A549 (cell line): ENCODE measurements around the gene STRADA.

Experiments
- CBX2 ChIP-seq: fragments of 200-600 bp; sonication (generic); IDR thresholded peaks from 2 replicates; pipeline ENCODE4 v1.6.1; 2016; ENCODE audit warnings: low read depth, mild to moderate bottlenecking, borderline replicate concordance
- EP300 ChIP-seq, 2 experiments: fragments of >200 bp; sonication (Bioruptor Twin); formaldehyde crosslinking; IDR thresholded peaks; 2 replicates in 1 of 2; 3 replicates in 1 of 2; pipeline ENCODE4 v1.6.1; 2016 to 2017
- HDAC2 ChIP-seq: fragments of 200-600 bp; sonication (generic); IDR thresholded peaks from 2 replicates; pipeline ENCODE4 v1.6.1; 2016
- KDM1A ChIP-seq: fragments of 200-600 bp; sonication (generic); IDR thresholded peaks from 2 replicates; pipeline ENCODE4 v1.6.1; 2016; ENCODE audit warnings: low read depth, mild to moderate bottlenecking
- NR3C1 ChIP-seq: fragments of >200 bp; sonication (Bioruptor Twin); formaldehyde crosslinking; IDR thresholded peaks from 3 replicates; pipeline ENCODE4 v1.6.1; 2017
- POLR2A ChIP-seq: IDR thresholded peaks from 2 replicates; pipeline ENCODE4 v1.6.1; 2012; ENCODE audit warnings: mild to moderate bottlenecking, low read length
- SREBF2 ChIP-seq: fragments of 450-650 bp; IDR thresholded peaks from 2 replicates; pipeline ENCODE4 v1.6.1; 2014; ENCODE audit warnings: mild to moderate bottlenecking, moderate library complexity
- TF ChIP-seq, protein P1 (sequence below): fragments of >200 bp; sonication (Bioruptor Twin); formaldehyde crosslinking; IDR thresholded peaks from 3 replicates; pipeline ENCODE4 v1.5.1; 2016
- TF ChIP-seq, protein P2 (sequence below): IDR thresholded peaks from 2 replicates; pipeline ENCODE4 v1.6.1; 2012; ENCODE audit warnings: low read depth, borderline replicate concordance
- TF ChIP-seq, protein P3 (sequence below): IDR thresholded peaks from 2 replicates; pipeline ENCODE4 v1.6.1; 2012

GRCh38 chr17:63701868-63702720, 39.5 kb downstream of the STRADA start:
- TF ChIP-seq POLR2A (no peak), CBX2 (no peak), HDAC2 (no peak), EP300 (IDR thresholded peaks at IDR 0.05) (no peak), SREBF2 (no peak), NR3C1 (no peak), KDM1A (no peak)
- TF ChIP-seq, protein P1, sequence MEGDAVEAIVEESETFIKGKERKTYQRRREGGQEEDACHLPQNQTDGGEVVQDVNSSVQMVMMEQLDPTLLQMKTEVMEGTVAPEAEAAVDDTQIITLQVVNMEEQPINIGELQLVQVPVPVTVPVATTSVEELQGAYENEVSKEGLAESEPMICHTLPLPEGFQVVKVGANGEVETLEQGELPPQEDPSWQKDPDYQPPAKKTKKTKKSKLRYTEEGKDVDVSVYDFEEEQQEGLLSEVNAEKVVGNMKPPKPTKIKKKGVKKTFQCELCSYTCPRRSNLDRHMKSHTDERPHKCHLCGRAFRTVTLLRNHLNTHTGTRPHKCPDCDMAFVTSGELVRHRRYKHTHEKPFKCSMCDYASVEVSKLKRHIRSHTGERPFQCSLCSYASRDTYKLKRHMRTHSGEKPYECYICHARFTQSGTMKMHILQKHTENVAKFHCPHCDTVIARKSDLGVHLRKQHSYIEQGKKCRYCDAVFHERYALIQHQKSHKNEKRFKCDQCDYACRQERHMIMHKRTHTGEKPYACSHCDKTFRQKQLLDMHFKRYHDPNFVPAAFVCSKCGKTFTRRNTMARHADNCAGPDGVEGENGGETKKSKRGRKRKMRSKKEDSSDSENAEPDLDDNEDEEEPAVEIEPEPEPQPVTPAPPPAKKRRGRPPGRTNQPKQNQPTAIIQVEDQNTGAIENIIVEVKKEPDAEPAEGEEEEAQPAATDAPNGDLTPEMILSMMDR: no peak
- TF ChIP-seq, protein P2, sequence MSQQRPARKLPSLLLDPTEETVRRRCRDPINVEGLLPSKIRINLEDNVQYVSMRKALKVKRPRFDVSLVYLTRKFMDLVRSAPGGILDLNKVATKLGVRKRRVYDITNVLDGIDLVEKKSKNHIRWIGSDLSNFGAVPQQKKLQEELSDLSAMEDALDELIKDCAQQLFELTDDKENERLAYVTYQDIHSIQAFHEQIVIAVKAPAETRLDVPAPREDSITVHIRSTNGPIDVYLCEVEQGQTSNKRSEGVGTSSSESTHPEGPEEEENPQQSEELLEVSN: no peak
- TF ChIP-seq, protein P3, sequence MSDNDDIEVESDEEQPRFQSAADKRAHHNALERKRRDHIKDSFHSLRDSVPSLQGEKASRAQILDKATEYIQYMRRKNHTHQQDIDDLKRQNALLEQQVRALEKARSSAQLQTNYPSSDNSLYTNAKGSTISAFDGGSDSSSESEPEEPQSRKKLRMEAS: no peak
